Measurements from ENCODE around the gene CCDC97.

- TF ChIP-seq CTCF (conservative IDR thresholded peaks at IDR 0.05; ENCODE audit: low read length): no peak
- no peak for TF ChIP-seq EZH2phosphoT487 (IDR thresholded peaks at IDR 0.05; ENCODE audit: borderline replicate concordance, low read depth, low read length)
These were observed 17.7 kb downstream of the CCDC97 start for GRCh38 chr19:41327576-41328156.
